Stimulated activated CD8-positive, alpha-beta memory T cell treated with anti-CD3 and anti-CD28 coated beads, Interleukin-15, amount 100 ng/mL, for 4 hours (primary cell): ENCODE data around the gene TMEM115.

ENCODE experiments used
- DNase-seq, 2 donors: peaks; one replicate each; pipeline ENCODE4 v3.0.0-alpha.2; 2020; ENCODE audit warnings: low read depth in 2 of 2

TMEM115 gene

DNA sequence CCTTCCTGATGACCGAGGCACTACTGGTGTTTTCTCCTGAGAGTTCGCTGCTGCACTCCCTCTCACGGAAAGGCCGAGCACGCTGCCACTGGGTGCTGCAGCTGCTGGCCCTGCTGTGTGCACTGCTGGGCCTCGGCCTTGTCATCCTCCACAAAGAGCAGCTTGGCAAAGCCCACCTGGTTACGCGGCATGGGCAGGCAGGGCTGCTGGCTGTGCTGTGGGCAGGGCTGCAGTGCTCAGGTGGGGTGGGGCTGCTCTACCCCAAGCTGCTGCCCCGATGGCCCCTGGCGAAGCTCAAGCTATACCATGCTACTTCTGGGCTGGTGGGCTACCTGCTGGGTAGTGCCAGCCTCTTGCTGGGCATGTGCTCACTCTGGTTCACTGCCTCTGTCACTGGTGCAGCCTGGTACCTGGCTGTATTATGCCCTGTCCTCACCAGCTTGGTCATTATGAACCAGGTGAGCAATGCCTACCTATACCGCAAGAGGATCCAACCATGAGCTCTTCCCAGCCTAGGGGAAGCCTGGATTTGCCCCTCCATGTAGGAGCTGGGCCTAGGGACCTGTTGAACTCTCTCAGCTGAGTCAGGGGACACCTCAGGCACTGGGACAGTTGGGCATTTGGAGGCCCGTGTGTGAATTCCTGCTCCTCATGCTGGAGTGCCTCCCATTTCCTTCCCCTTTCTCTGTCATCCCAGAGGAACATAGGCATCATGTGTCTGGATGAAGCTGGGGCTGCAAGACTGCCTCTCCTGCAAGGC lies 5.9 kb downstream of the TMEM115 start:
- DNase-seq: no peak

DNA sequence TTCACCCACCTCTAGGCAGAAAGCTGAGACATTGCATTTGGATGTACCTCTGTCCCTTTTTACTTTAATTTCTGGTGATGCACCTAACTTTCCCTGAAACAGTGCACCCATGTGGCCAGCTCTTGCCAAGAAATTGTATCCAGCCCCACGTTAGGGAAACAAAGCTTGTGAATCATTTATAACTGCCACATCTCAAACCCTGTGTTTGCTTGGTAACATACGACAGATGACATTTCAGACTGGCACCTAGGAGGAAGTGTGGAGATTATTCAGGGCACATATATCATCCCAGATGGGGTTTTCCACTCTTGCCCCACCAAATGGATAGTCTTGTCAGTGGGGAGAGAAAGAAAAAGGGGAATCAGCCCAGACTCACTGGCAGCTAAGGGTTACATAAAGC lies 6.5 kb downstream of the TMEM115 start:
- no peak for DNase-seq

DNA sequence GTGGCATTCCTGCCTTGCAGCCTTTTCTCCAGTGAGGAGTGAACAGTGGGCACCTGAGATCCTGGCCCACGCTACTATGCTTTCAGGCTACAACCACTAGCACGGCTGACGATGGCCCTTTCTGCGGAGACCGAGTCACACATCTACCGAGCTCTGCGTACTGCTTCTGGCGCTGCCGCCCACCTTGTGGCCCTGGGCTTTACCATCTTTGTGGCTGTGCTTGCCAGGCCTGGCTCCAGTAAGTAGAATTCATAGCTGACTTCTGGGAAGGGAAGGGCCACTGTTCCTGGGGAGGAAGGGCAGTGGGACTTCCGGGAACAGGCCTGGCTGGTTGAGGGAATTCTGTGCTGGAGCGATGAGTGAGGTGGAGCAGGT lies 8.0 kb downstream of the TMEM115 start:
- DNase-seq: no peak

DNA sequence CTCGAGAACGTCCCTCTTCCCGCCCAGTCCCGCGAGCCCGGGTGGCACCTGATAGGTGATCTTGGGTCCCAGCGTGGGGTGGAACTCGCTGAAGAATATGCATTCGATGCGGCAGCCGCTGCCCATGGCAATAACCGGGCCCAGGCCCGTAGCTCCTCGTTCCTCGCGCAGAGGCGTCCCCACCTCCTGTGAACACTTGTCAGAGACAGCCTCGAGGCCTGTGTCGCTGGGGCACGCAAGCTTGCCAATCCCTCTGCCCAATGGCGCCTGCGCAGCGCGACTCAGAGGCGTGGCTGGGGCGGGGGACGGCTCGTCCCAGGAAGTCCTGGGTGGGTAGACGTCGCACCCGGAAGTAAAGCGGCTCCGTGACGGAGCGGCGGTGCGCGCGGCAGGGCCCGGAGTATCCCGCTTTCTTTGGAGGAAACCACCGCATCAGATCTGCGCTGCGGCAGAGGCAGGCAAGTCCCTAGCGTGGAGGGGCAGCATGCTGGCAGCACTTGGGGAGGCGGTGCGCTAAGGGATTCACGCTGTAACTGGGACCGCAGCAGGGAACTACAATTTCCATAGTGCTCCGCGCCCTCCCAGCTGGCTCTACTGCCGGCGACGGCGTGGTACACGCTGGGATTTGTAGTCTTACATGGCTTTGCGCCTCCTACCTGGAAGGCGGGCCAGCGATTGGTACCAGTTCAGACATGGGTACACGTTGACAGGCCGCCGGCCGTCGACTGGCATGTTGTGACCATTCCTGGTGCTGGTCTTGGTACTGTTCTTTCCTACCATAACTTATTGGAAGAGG lies 8.6 kb downstream of the TMEM115 start, which contains the start of the genes CYB561D2 and NPRL2:
CYB561D2 (plus strand) TSS at position 336 of the 796 bp plus-strand sequence. CDS start 572 bp downstream, outside the sequence.
NPRL2 (minus strand) TSS at position 249 of the 796 bp plus-strand sequence; CDS start at position 126, 123 bp downstream.
- peak; percentile 99 for DNase-seq

DNA sequence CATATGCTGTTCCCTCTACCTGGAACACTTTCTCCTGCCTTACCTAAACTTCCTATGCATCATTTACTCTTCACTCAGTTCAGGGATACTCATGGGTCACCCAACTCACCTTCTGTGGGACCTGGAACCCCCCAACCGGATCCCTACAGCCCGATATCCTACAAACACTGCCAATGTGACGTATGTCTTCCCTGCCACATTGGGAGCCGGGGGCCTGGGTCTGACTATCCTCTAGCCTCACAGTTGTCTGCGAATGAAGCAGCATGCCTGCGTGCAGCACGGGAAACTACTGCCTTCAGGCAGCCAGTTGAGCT lies 9.2 kb downstream of the TMEM115 start:
- DNase-seq: no peak

DNA sequence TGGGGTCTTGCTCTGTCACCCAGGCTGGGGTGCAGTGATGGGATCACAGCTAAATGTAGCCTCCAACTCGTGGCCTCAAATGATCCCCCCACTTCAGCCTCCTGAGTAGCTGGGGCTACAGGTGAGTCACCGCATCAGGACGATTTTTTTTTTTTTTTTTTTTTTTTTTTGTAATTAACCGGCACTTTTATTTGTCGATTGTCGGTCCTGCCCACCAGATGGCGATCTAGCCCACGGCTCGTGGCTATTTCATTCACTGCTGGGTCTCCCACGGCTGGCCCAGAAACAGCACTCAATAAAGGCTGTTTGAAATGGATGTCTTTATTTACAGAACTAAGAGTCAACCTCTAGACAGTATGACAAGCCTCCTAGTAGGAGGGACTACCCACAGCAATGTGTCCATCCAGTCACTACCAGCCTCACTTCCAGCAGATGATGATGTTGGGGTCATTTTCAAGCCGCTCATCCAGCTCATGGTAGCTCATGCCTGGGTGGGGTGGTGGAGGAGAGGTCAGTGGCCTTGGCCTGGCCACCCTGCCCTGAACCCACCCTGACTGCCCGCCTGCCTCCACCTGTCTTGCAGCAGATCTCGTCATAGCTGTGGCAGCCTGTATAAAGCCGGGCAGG lies 12.0 kb downstream of the TMEM115 start:
- peak; percentile 60 to 63 for DNase-seq

DNA sequence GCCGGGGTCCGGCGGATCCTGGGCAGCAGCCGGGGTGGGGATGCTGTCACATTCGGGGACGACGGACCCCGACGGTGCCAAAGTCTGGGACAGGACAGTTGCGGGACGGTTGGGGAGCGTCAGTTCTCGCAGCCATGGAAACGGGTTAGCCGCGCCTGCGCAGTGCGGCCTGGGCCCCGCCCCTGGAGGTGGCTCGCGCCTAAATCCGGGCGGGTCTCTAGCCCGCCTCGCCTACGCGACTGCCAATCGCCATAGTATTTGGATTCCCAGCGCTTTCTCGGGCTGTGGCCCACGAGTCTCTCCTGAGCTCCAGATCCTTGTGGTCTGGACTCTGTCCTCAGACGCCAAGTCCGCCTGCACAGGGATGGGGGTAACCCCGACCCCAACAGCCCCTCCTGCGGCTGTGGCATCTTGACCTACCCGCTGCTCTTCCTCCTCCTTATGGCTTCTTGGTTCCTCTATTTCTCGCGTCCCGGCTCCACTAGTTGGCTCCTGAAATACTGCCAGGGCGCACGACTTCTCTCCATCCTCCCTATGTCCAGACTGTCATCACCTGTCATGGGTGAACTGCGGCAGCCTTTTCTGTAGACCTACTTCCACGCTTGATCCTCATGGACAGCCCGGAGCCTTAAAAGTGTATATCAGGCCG lies 13.6 kb downstream of the TMEM115 start, which contains the start of gene ZMYND10:
ZMYND10 (minus strand) TSS at position 147 of the 649 bp plus-strand sequence. CDS start 153 bp downstream, outside the sequence.
- peak; percentile 35 to 44 for DNase-seq

DNA sequence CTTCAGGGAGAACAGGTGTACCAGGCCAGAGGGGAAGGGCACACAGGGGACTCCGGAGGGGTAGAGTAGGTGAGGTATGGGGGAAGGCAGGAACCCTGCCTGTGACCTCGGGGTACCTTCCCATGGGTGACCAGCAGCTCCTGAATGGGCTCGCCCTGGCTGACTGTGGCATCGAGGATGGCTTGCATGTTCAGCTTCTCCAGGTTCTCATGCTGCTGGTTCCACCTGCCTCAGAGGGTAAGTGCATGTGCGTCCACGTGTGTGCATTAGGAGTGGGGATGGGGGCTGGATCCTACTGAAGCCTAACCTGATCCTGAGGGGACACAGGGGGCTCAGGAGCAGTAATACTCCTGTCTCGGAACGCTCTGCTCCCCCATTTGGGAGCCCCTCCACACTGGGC lies 14.3 kb downstream of the TMEM115 start:
- DNase-seq: no peak

DNA sequence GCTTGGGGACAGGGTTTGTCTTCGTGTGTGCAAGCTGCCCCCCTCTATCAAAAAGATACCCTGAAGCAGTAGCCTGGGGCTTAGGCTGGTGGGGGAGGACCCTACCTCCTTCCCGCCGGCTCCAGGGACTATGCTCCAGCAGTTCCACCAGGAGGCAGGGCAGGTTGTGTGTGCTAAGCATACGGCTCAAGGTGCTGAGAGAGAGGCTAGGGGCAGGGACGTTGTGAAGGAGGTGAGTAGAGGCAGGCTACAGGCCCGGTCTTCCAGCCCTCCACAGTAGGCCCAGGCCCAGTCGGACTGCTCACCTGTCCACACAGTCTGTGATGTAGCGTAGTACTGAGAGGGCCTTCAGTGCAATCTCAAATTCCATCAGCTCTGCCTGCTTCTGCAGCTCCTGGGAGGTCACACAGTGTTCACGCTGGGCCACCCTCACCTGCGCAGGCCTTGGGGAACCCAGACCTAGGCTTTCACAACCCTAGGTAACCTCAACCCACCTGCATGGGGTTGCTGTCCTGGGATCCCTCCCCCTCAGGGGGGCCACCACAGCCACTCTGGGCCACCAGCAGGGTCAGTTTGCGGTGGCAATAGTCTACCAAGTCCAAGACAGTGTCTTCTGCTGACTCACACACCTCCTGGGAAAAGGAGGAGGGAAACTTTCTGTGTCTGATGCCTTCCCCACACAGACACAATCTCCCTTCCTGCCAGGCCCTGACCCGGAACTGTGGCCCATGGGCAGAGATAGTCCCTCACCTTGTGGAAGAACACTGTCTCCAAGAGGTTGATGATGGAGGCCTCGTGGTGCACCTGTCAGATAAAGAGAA lies 16.3 kb downstream of the TMEM115 start:
- no peak for DNase-seq

DNA sequence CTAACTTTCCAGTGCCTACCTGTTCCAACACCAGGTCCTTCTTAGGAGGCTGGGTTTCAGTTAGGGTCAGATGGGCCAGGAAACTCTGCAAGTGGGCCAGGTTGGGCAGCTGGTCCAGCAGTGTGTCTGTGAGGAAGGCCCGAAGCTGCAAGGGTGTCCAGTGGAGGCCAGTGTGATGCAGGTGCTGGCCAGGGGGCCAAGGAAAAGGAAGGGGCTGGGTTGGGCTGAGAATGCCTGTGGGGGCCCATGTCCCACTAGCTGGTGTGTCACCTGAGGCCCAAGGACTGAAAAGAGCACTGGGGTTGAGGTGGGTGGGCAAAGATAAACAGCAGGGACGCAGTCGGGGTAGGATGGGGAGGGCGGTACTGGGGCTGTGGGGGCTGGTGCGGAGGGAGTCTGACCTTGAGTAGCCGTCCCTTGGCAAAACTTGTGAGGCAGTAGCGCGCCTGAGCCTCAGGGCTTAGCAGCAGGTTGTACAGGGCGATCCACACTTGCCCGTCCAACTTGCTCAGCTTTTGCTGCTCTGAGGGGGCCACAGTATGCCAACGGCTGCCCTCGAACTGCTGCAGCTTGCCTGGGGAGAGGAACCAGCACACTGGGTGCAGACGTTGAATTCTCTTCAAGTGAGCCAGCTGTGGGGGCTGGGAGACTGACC lies 17.2 kb downstream of the TMEM115 start:
- no peak for DNase-seq

DNA sequence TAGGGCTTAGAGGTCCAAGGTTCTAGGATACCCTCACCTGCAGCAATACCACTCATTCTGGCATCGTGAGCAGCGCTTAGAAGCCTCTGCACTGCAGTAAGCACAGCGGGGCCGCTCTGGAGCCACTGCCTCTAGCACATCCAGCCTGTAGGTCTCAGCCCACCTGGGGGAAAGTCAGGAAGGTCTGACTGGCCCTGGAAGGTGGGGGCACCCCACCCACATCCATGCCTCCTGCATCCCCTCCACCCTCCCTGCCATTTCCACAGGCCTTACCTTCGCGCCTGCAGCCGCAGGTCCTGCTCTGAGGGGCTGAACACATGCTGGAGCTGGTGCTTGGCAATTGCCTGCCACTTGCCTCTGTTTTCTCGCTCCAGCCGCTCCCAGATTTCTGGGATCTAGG lies 17.8 kb downstream of the TMEM115 start:
- no peak for DNase-seq

DNA sequence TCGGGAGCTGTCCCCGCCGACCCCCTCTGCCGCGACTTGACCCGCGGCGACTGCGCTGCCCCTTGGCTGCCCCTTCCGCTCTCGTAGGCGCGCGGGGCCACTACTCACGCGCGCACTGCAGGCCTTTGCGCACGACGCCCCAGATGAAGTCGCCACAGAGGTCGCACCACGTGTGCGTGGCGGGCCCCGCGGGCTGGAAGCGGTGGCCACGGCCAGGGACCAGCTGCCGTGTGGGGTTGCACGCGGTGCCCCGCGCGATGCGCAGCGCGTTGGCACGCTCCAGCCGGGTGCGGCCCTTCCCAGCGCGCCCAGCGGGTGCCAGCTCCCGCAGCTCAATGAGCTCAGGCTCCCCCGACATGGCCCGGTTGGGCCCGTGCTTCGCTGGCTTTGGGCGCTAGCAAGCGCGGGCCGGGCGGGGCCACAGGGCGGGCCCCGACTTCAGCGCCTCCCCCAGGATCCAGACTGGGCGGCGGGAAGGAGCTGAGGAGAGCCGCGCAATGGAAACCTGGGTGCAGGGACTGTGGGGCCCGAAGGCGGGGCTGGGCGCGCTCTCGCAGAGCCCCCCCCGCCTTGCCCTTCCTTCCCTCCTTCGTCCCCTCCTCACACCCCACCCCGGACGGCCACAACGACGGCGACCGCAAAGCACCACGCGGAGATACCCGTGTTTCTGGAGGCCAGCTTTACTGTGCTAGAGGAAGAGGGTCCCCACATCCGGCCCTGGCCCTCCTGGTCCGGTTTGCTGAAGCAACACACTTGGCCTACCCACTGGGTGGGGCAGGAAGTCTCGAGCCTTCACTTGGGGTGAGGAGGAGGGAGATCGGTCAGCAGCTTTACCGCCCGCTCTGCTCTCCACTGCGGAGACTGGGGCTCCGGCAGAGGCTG lies 18.6 kb downstream of the TMEM115 start, which contains the start of gene RASSF1:
RASSF1 (minus strand) TSS at position 389 of the 882 bp plus-strand sequence; CDS start at position 358, 31 bp downstream.
- DNase-seq: peak in 1 of 2 donors; percentile 30

DNA sequence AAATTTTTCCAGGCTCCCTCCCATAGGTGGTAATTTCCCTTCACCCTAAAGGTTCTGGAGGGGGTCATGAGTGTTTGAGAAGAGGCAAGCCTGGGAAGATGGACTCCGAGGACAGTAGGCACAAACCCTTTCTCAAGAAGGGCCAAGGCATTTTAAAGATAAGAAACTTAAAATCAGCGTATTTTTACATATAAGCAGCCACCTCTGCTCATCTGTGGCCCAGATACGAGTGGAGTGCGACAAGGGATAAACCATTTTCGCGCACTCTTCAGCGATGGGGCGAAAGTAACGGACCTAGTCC lies 19.2 kb downstream of the TMEM115 start:
- no peak for DNase-seq

DNA sequence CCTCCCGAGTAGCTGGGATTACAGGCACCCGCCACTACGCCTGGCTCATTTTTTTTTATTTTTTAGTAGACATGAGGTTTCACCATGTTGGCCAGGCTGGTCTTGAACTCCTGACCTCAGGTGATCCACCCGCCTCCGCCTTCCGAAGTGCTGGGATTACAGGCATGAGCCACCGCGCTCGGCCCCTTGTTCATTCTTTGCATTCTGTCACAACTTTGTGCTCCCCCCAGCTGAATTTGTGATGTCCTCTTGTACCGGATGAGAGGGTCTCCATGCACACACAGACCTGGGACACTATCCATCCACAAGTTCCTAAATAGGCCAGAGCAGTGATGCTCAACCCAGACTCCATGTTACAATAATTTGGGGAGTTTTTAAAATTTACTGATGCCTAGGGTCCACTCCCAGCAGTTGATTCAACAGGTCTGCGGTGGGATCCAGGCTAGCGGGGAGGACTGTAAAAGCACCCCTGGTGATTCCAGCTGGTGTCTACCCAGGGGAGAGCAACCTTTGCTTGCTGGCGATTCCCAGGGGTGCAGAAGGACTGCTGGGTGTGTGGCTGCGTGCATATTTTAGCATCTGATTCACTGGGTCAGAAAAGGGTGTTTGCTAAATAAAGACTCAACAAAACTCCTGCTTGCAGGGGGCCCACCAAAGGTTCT lies 19.7 kb downstream of the TMEM115 start:
- no peak for DNase-seq

DNA sequence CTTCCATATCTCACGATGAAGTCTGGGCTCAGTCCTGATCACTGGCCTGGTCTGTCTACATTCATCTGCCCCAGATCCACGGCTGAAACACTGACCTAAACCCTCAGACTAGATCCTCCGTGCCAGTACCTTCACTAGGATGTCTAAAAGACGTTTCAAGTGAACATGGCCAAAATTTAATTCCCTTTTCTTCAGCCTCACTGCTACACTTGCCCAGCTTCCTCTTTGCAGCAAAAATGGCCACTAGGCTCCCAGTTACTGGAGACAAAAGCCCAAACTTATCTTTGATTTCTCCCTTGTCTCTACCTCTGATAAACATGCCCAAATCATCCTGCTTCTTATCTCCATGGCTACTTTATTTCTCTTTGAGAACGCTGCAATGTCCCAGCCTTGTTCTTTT lies 20.4 kb downstream of the TMEM115 start:
- no peak for DNase-seq

DNA sequence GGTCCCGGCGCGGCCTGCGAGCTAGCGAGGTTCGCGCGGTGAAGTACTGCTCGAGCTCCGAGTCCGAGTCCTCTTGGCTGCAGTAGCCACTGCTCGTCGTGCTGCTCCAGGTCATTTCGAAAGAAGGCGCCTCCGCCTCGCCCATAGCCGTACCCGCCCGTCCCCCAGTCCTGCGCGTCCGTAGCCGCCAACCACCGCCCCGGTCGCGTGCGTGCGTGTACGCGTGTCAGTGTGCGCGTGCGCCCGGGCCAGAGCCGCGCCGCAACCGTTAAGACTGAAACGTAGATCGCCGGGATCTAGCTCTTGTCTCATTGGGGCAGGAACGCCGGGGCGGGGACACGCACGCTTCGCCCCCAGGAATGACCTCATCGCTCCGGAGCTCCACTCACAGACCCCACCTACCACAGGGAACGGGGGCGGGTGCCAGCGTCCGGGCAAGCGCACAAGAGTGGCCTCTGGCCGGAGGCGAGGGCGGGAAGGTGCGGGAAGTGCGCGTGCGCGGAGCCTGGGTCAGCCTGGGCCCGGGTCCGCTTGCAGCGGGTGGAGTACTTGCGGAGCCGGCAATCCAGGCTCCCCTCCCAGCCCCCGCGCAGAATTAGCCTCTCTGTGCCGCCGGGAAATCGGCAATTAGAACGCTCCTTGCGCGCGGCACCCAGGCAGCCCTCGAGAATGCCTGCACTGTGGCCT lies 22.0 kb downstream of the TMEM115 start:
- DNase-seq: peak; percentile 91

DNA sequence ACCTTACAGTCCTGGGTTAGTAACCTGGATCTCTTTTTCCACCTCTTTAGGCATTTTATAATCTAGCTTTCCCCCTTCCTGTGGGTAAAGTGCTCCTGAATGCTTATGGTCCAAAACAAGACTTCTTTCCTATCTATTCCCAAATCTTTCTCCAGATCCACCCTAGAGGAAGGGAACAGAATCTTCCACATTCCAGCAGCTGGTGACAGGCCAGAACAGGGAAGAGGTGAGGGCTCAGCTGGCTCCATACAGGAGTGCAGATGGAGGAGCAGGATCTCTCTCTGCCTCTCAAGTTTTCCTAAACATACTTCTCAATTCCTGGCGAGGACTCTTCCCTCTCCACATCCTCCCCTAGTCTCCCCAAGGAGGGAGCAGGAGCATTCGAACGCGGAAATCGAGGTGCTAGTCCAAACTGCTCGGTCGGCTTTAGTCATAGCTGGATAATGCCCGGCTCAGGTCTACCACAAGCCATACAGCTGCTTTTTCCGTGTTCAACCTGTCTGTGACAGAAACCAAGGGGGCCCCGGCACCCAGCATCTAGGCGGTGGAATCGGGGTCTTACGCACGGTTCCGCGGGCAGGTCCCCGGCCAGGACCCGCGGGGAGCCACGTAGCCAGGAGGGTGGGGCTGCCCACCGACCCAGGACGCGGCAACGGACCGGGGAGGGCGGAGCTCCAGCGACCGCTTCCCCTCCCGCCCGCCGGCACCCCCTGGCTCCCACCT lies 22.7 kb downstream of the TMEM115 start:
- no peak for DNase-seq
